Measurements from ENCODE around the gene VPS29.
A peak's percentile ranks its signal among the peaks of the same experiment; 100 is the strongest.
"Not testable (repeated sequence)": the region's sequence is repeated elsewhere in the genome, so short reads cannot be mapped to it uniquely, and the experiment has no call there.

Gene VPS29

DNA sequence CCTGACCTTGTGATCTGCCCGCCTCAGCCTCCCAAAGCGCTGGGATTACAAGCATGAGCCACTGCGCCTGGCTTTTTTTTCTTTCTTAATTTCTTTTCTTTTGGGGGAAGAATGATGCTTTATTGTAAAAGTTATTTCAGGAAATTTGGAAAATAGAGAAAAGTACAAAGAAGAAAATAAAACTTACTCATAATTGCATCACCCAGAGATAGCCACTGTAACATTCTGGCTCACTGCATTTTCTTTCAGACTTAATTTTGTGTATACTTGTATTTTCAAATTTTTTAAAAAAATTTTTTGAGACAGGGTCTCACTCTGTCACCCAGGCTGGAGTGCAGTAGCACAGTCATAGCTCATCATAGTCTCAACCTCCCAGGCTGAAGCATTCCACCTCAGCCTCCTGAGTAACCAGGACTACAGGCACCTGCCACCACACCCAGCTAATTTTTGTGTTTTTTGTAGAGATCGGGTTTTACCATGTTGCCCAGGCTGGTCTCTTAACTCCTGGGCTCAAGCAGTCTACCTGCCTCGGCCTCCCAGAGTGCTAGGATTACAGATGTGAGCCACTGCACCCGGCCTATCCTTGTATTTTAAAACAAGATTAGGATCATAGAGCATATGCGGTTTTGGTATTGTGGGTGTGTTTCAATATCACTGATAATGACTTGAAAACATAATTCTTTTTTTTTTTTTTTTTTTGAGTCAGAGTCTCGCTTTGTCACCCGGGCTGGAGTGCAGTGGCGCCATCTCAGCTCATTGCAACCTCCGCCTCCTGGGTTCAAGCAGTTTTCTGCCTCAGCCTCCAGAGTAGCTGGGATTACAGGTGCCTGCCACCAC is 19.2 kb upstream of the VPS29 start:
- DNase-seq: not testable (repeated sequence)

DNA sequence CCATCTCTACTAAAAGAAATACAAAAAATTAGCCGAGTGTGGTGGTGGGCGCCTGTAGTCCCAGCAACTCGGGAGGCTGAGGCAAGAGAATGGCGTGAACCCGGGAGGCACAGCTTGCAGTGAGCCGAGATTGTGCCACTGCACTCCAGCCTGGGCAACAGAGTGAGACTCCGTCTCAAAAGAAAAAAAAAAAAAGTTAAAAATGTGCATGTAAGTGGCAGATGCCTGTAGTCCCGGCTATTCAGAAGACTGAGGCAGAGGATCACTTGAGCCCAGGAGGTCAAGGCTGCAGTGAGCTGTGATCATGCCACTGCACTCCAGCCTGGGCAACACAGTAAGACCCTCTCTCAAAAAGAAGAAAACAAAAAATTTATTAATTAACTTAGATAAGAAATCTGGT is 16.1 kb upstream of the VPS29 start:
- DNase-seq: not testable (repeated sequence)

DNA sequence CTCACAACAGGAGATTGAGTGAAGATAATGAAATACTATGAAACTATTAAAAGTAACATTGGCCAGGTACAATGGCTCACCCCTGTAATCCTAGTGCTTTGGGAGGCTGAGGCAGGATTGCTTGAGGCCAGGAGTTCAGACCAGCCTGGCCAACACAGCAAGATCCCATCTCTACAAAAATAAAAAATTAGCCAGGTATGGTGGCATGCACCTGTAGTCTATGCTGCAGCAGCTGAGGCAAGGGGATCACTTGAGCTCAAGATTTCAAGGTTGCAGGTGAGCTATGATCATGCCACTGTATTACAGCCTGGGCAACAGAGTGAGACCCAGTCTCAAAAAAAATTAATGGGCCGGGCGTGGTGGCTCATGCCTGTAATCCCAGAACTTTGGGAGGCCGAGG is 15.1 kb upstream of the VPS29 start:
- DNase-seq: no peak

GRCh38 chr12:110514363-110514762 is 12.5 kb upstream of the VPS29 start:
- DNase-seq: no peak

GRCh38 chr12:110513842-110514241 is 11.9 kb upstream of the VPS29 start:
- no peak for DNase-seq

- DNase-seq: no peak
These were observed 6.2 kb upstream of the VPS29 start for GRCh38 chr12:110508071-110508586.

- no peak for DNase-seq
These were observed 3.4 kb upstream of the VPS29 start for GRCh38 chr12:110505332-110505731.

- no peak for DNase-seq
These were observed 1.5 kb upstream of the VPS29 start for GRCh38 chr12:110503432-110503831.

DNA sequence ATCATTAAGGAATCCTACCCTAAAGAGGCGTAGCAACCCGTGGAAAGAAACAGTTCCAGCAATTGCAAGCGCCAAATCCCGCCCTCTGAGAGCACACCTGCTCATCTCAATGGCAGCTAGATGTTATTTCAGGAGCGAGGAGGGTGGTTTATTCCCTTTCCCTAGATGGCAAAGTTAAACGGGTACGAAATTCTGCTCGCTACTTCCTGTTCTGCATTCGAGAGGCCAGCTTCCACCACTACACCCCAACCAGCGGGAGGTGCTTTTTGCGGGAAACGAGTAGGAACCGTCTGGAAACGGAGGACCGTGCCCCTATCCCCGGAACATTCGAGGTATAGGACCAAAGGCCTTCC is 536 bp downstream of the VPS29 start:
- DNase-seq: no peak

DNA sequence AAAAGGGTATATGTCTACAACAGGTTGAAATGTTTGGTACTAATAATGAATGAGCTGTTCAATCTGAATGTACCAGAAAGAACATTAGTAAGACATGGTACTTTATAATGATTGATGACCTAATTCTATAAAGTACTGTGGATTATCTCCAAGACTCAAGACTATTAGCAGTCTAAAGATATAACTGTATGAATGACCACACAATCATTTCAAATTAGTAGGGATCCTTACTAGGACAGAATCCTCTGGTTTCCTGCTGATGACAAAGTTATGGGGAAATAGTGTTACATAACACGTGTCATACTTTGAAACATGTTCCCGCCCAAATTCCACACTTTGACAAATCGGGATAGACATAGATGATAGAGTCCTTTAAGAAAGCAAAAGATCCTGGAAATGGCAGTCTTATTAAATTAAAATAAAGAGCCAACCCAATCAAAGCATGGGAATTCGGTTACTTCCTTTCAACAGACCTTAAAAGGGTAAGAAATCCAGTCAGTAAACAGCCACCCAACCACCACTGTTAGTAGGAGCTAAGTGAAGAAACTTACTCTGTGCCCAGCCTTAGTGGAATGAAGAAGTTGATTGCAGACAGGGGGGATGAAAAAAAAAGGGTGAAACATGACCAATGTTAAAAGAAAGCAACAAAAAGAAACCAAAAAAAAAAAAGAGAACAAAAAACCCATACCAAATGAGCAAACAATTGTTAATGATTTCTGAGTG is 2.8 kb downstream of the VPS29 start:
- DNase-seq: no peak

GRCh38 chr12:110475426-110475825 is 26.5 kb downstream of the VPS29 start:
- DNase-seq: no peak

- peak; percentile 91 for DNase-seq
These were observed 33.5 kb downstream of the VPS29 start, which contains the start of the genes FAM216A and GPN3 for GRCh38 chr12:110468214-110469048. Gene FAM216A, plus strand, starts transcription at chr12:110468845. Its CDS starts 31 bp downstream, at chr12:110468876. Gene GPN3, minus strand, starts transcription at chr12:110468257. Its CDS starts 54 bp downstream, at chr12:110468203.

- DNase-seq: no peak
These were observed 34.1 kb downstream of the VPS29 start for GRCh38 chr12:110467847-110468213.

GRCh38 chr12:110466791-110467190 is 35.1 kb downstream of the VPS29 start:
- DNase-seq: no peak

- not testable (repeated sequence) for DNase-seq
These were observed 36.1 kb downstream of the VPS29 start for GRCh38 chr12:110465765-110466164.

DNA sequence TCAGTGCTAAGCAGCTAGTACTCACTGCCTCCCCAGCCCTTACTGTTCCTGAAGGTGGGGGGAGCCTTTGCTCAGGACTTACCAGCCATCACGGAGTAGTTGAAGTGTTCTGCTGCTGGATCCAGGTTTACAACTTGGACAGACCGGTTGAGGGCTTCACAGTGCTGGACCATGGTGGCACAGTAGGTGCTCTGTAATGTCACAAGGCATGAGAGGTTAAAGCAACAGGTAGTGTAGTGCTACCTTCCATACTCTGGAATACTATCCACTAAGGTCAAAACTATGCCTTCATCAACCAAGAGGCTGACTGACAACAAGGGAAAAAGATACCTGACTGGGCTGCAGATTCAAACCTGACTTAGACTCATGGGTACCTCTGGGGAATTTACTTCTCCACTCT is 36.9 kb downstream of the VPS29 start:
- DNase-seq: no peak

DNA sequence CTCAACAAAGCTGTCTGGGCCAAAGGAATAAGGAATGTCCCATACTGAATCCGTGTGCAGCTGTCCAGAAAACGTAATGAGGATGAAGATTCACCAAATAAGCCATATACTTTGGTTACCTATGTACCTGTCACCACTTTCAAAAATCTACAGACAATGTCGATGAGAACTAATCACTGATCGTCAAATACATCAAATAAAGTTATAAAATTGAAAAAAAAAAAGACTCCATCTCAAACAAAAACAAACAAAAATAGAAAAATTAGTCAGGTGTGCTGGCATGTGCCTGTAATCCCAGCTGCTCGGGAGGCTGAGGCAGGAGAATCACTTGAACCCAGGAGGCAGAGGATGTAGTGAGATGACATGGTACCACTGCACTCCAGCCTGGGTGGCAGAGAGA is 40.7 kb downstream of the VPS29 start:
- not testable (repeated sequence) for DNase-seq

DNA sequence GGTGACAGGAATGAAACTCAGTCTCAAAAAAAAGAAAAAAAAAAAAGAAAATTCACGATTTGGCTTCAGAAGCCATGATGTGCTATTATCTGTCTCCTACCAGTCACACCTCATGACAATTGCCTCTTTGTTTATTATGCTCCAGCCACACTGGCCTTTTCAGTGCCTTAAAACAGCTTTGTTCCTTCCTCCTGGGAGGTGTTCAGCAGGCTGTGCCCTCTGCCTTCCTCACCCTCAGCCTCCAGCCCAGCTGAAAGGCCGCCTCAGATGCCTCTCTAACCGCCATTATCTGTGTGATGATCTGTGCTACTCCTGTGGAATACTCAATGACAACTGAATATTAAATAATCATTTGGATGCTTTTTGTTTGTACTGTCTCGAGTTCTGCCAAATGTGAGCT is 43.2 kb downstream of the VPS29 start:
- no peak for DNase-seq

DNA sequence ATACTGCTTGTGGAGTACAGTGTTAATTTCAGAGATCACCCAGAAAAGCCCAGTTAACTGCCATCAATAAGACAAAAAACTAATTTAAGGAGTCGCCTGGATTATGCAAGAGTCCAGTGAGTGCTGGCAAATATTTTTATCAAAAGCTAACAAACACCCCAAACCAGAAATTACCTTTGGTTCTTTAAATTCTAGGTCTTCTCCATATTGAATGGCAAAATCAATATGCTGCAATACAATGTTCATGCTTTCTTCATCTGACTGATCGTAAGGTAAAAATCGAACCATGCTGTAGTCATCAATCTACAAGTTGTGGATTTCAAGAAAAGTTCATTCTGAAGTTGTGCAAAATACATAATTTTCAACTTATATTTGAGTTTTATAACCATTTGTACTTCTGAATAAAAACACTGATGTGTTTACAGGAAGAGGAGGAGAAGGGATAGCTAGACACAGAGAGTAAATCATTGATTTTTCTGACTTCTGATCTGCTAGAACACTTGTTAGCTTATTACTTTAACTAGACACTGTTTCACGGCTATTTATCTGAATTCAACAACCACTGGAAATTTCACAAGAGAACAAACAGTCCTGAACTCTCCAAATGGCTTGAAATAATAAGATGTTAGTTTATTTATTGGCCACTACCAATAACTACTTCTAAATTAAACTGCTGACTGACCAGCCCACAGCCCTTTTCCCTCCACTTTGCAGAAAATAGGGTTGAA is 48.2 kb downstream of the VPS29 start:
- no peak for DNase-seq

DNA sequence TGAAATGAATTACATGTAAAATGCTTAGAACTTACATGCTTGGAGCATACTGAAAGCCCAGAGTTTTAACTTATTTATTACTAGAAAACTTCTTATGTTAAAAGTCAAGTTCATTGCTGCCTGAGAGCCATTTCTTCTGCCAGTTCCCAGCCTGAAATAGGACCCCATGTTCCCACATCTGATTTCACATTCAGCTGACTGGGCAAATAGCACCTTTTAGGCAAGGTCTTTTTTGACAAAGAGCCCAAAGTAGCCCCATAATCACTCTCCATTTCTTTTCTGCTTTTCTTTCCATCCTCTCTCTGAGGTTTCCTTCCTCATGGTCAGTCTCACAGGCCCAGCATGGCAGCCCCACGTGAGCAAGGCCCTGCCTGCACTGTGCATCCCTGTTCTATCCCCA is 50.6 kb downstream of the VPS29 start:
- no peak for DNase-seq

DNA sequence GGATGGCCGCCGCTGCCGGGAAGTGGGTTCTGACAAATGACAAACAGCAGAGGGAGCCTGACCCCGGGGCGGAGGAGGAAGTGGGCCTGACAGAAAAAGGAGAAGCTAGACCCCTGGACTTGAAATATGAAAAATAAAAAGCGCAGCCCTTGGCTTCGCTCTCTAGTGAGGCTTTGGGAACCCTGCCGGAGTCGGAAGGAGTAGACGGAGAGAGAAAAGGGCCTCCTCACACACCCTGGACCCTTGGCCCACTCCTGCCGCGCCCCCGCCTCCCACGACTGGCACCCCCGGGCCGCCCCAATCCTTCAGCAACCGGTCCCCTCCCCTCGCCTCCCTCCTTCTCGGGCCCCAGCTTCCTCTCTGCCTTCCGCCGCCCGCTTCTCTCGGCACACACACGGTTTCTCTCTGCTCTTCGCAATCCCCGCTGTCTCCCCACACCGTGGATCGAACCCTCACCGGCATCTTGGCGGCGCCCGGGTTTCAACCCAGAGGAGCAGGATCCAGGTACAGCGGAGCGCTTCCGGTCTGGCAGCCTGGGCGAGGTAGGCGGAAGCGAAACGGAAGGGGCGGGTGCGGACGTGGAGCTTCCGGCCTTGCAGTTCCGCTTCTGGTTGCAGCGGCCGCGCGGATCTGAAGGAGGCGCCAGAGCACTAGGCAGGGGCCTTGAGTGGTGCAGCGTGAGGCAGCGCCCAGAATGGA is 52.0 kb downstream of the VPS29 start, which contains the start of gene ARPC3:
TSS of gene ARPC3 (minus strand) at position 539 of the 699 bp plus-strand sequence. CDS start at position 462, 77 bp downstream.
- DNase-seq: peak; percentile 69

DNA sequence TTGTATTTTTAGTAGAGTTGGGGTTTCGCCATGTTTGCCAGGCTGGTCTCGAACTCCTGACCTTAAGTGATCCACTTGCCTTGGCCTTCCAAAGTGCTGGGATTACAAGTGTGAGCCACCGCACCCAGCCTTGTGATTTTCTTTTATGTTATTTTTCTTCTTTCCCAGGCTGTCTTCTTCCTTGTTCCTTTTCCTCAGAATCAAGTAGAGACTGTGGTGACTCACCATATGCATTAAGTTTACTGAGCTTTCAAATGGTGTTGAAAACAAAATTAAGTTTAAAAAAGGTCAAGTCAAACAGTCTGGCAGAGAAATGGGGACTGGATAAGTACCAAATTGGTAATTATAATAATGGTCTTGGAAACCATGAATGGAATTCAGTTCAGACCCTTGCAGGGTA is 57.5 kb downstream of the VPS29 start:
- DNase-seq: no peak
